Measurements from ENCODE around the gene KLHDC8A. TPM values are rescaled to one million over a fixed set of nuclear protein-coding genes. Genes with fewer than 3 reads are reported as not detected.

The KLHDC8A gene
- total and polyA plus RNA-seq, 2 of the 4 experiments (the other 2 are of a cell fraction), result not detected

- H2AK5ac ChIP-seq (ENCODE audit: low read depth, low read length), result peak overlapping the region; percentile 89
- no peak for TF ChIP-seq ELK1 (IDR thresholded peaks at IDR 0.05; ENCODE audit: borderline replicate concordance, low read depth, low read length)
- no peak for TF ChIP-seq RCOR1 (IDR thresholded peaks at IDR 0.05; ENCODE audit: insufficient replicate concordance, low read length)
- TF ChIP-seq CEBPB (IDR thresholded peaks at IDR 0.05; ENCODE audit: low read depth, low read length), result no peak
- TF ChIP-seq USF2 (IDR thresholded peaks at IDR 0.05; ENCODE audit: low read depth, low read length), result no peak
- TF ChIP-seq RFX5 (IDR thresholded peaks at IDR 0.05; ENCODE audit: low read depth, low read length), result no peak
- TF ChIP-seq SMC3 (IDR thresholded peaks at IDR 0.05; ENCODE audit: low read depth, low read length), result no peak
- TF ChIP-seq BHLHE40 (IDR thresholded peaks at IDR 0.05; ENCODE audit: low read depth, low read length), result no peak
- TF ChIP-seq CTCF (conservative IDR thresholded peaks at IDR 0.05; ENCODE audit: low read depth, low read length), result no peak
- no peak for TF ChIP-seq FOS (IDR thresholded peaks at IDR 0.05; ENCODE audit: low read depth, low read length)
- no peak for TF ChIP-seq CHD1 (IDR thresholded peaks at IDR 0.05; ENCODE audit: low read depth, low read length)
- TF ChIP-seq POLR2A (IDR thresholded peaks at IDR 0.05; ENCODE audit: low read depth, low read length), result no peak
- no peak for TF ChIP-seq MAFK (IDR thresholded peaks at IDR 0.05; ENCODE audit: low read depth, low read length)
- TF ChIP-seq RAD21 (IDR thresholded peaks at IDR 0.05; ENCODE audit: low read length), result no peak
- TF ChIP-seq NFE2L2 (IDR thresholded peaks at IDR 0.05; ENCODE audit: low read depth, low read length), result no peak
- no peak for TF ChIP-seq MXI1 (IDR thresholded peaks at IDR 0.05; ENCODE audit: borderline replicate concordance, low read depth, low read length)
- TF ChIP-seq MAZ (IDR thresholded peaks at IDR 0.05; ENCODE audit: borderline replicate concordance, low read depth, low read length), result no peak
- H3K36me3 ChIP-seq (ENCODE audit: control insufficient read depth, insufficient read depth, low read length), result no peaks in the 10 kb centered on the region
- BruUV-seq (replicated peaks), result no TSS peak
- peak overlapping the region; percentile 96 for H3K56ac ChIP-seq (ENCODE audit: extremely low read depth, insufficient read depth, low read length)
- in situ Hi-C loops (cut with MboI; ENCODE audit: low sequenced_read_pairs), result no loop called here
- dilution Hi-C loops (cut with HindIII; ENCODE audit: low sequenced_read_pairs, unreplicated experiment), result no loop called here
- no peaks in the 10 kb centered on the region for H4K20me1 ChIP-seq (ENCODE audit: insufficient read depth, low read length)
- peak overlapping the region; percentile 100 for H2BK20ac ChIP-seq (ENCODE audit: low read depth, low read length)
- peak; percentile 41 for DNase-seq
- intact Hi-C loops (cut with micrococcal nuclease), result loop anchor here (1.0 kb wide), 1 partner anchor 11 kb away; no protein-coding TSS in a partner anchor
- peak overlapping the region; percentile 91 for H3K18ac ChIP-seq (ENCODE audit: low read depth, low read length)
- peak overlapping the region; percentile 78 for H4K5ac ChIP-seq (ENCODE audit: low read depth, low read length)
- ChIA-PET POLR2A (ENCODE audit: unreplicated experiment) (interaction anchor here (0.6 kb wide), 1 partner anchor 897 kb away, joined by 3 read pairs; no protein-coding TSS in a partner anchor), CTCF (interaction anchor here (0.6 to 1.2 kb wide), 3 partner anchors 21 to 89 kb away, joined by 3 to 6 read pairs (median 3); no protein-coding TSS in a partner anchor)
- no peaks in the 10 kb centered on the region for H3K9me3 ChIP-seq (ENCODE audit: control insufficient read depth, insufficient read depth, low read length)
- peak overlapping the region; percentile 97 to 99 for H4K8ac ChIP-seq (ENCODE audit: low read depth in 2 of 2, low read length in 2 of 2)
- H2BK120ac ChIP-seq (ENCODE audit: low read depth, low read length), result peak overlapping the region; percentile 99
- H3K79me1 ChIP-seq (ENCODE audit: low read depth in 1 of 2, low read length in 2 of 2), result peaks cover 14 to 52% of the 10 kb centered on the region in 2 experiments; a peak in 3 of 4 replicates
- peak overlapping the region; percentile 98 for H3K27ac ChIP-seq (ENCODE audit: insufficient read depth, low read length)
- peak overlapping the region; percentile 99 for H3K4ac ChIP-seq (ENCODE audit: low read depth, low read length)
- peak overlapping the region; percentile 3; the same call in 1 of the 2 replicates for H3K4me2 ChIP-seq (ENCODE audit: low read depth, low read length)
- H3K23ac ChIP-seq (ENCODE audit: low read depth, low read length), result peak overlapping the region; percentile 99
- peak overlapping the region; percentile 99 for H2BK15ac ChIP-seq (ENCODE audit: low read depth, low read length)
- 72% methylated on average over 3 of the region's 5 CpGs; no CpG with 5 or more reads in 1 of the 2 experiments for WGBS, 2 experiments (ENCODE audit: extremely low coverage in 2 of 2, insufficient read length in 1 of 2)
- H2AK9ac ChIP-seq (replicated peaks; ENCODE audit: low read depth, low read length, poor library complexity), result peak overlapping the region; percentile 93
- peak overlapping the region; percentile 97 for H2BK5ac ChIP-seq (ENCODE audit: low read depth, low read length, poor library complexity, severe bottlenecking)
- peak overlapping the region; percentile 51 for H3K9ac ChIP-seq (ENCODE audit: low read depth, low read length)
- no peak overlapping the region for H2AFZ ChIP-seq (replicated peaks; ENCODE audit: low read length, poor library complexity)
- H3K27me3 ChIP-seq (ENCODE audit: control insufficient read depth, insufficient read depth, low read length), result no peaks in the 10 kb centered on the region
- peaks cover 36% of the 10 kb centered on the region for H3K9me1 ChIP-seq (ENCODE audit: insufficient read depth, low read length)
- H3K14ac ChIP-seq (replicated peaks; ENCODE audit: low read depth, low read length), result peak overlapping the region; percentile 99
- peaks cover 31% of the 10 kb centered on the region for H3K4me1 ChIP-seq (ENCODE audit: control insufficient read depth, insufficient read depth, low read length)
- no peak overlapping the region for H3K4me3 ChIP-seq (ENCODE audit: insufficient read depth, low read depth, low read length)
- H4K91ac ChIP-seq (ENCODE audit: insufficient read depth, low read depth, low read length), result peak overlapping the region; percentile 97
- ATAC-seq (ENCODE audit: low read depth), result no peak
These were observed 61.8 kb downstream of the KLHDC8A start for GRCh38 chr1:205294934-205295333.

Measured in IMR-90 (cell line).